OCI-LY7 (cell line): ENCODE measurements around the gene TMIGD2. TPM values are rescaled to one million over a fixed set of nuclear protein-coding genes. Genes with fewer than 3 reads are reported as not detected.

Experiments
- BruUV-seq: library from RNA; stranded (reverse); fragments of 400-500 nt; replicated peaks from 2 replicates; lab custom pipeline; 2021; lab: Mats Ljungman, UMichigan
- CTCF ChIA-PET: fragments of 300-600 bp; sonication (Branson Sonifier 250); formaldehyde crosslinking; loops from one replicate; lab custom pipeline; 2022; ENCODE audit warnings: antibody characterized with exemption; ENCODE audit not compliant: unreplicated experiment; lab: Charles Lee
- POLR2A ChIA-PET: fragments of 300-600 bp; sonication (Branson Sonifier 250); formaldehyde crosslinking; loops from one replicate; lab custom pipeline; 2022; ENCODE audit warnings: antibody characterized with exemption; lab: Charles Lee
- DNase-seq: peaks from one replicate; pipeline ENCODE4 v3.0.0-alpha.2; 2015; ENCODE audit warnings: low spot score
- H2AFZ ChIP-seq: fragments of 200-600 bp; sonication (generic), shearing (Covaris generic); 2 replicates; pipeline ENCODE4 v1.6.1; 2014; ENCODE audit warnings: mild to moderate bottlenecking, antibody characterized with exemption, low read length, moderate library complexity
- H3K27ac ChIP-seq: fragments of 200-600 bp; sonication (generic); 2 replicates; pipeline ENCODE4 v1.5.1; 2014; ENCODE audit warnings: mixed run types, low read depth, mild to moderate bottlenecking, moderate library complexity, low read length, inconsistent platforms; ENCODE audit not compliant: poor library complexity, severe bottlenecking
- H3K36me3 ChIP-seq: fragments of 200-600 bp; sonication (generic); 2 replicates; pipeline ENCODE4 v1.6.1; 2014; ENCODE audit warnings: mild to moderate bottlenecking, antibody characterized with exemption, low read length, moderate library complexity, mixed read lengths; ENCODE audit not compliant: insufficient read depth
- H3K4me1 ChIP-seq: fragments of 200-600 bp; sonication (generic); 2 replicates; pipeline ENCODE4 v1.5.1; 2014; ENCODE audit warnings: mild to moderate bottlenecking, low read length; ENCODE audit not compliant: insufficient read depth, poor library complexity, severe bottlenecking
- H3K4me2 ChIP-seq: fragments of 200-600 bp; sonication (generic); 2 replicates; pipeline ENCODE4 v1.6.1; 2014; ENCODE audit warnings: mild to moderate bottlenecking, low read length
- H3K4me3 ChIP-seq: fragments of 200-600 bp; sonication (generic); 2 replicates; pipeline ENCODE4 v1.5.1; 2014; ENCODE audit warnings: mild to moderate bottlenecking, low read depth, low read length; ENCODE audit not compliant: poor library complexity, severe bottlenecking
- H3K79me2 ChIP-seq: fragments of 200-600 bp; sonication (generic); 2 replicates; pipeline ENCODE4 v1.6.1; 2016; ENCODE audit warnings: low read depth, mild to moderate bottlenecking, low read length, moderate library complexity, mixed read lengths; ENCODE audit not compliant: insufficient read depth
- H3K9me2 ChIP-seq: fragments of 200-600 bp; sonication (generic); 2 replicates; pipeline ENCODE4 v1.6.1; 2016; ENCODE audit warnings: mild to moderate bottlenecking, low read length, mixed read lengths; ENCODE audit not compliant: insufficient read depth
- H3K9me3 ChIP-seq: fragments of 200-600 bp; sonication (generic); 2 replicates; pipeline ENCODE4 v1.6.1; 2014; ENCODE audit warnings: mild to moderate bottlenecking, mixed run types, low read length, mixed read lengths
- H4K20me1 ChIP-seq: fragments of 200-600 bp; sonication (generic); 2 replicates; pipeline ENCODE4 v1.6.1; 2014; ENCODE audit warnings: mild to moderate bottlenecking, antibody characterized with exemption, low read length, moderate library complexity, mixed read lengths; ENCODE audit not compliant: insufficient read depth
- EZH2phosphoT487 ChIP-seq: fragments of 200-600 bp; sonication (generic); IDR thresholded peaks from 2 replicates; pipeline ENCODE4 v1.6.1; 2018; ENCODE audit warnings: low read depth, borderline replicate concordance, mild to moderate bottlenecking, mixed run types, antibody characterized with exemption, low read length, moderate library complexity, mixed read lengths
- intact Hi-C: fragments of 100-400 bp; cut with micrococcal nuclease; formaldehyde crosslinking; loops from one replicate; pipeline ENCODE4 v1.10.0; 2022; ENCODE audit not compliant: unreplicated experiment
- total RNA-seq, 2 experiments: library from RNA; depleted of rRNA in 1 of 2; stranded (reverse); fragments of >200 nt in 1 of 2; shearing (Covaris generic) in 1 of 2; gene quantifications; 2 replicates each; pipeline ENCODE4 v1.2.3, GENCODE V29; 2014 to 2022
- TF ChIP-seq, protein P1 (sequence below): fragments of 200-600 bp; sonication (generic); conservative IDR thresholded peaks from 2 replicates; pipeline ENCODE4 v1.5.1; 2014; ENCODE audit warnings: mild to moderate bottlenecking, antibody characterized with exemption, low read length, moderate library complexity, mixed read lengths

TMIGD2 gene
- total RNA-seq, 2 experiments from 2014 or later: 0.44 to 2.7 TPM

DNA sequence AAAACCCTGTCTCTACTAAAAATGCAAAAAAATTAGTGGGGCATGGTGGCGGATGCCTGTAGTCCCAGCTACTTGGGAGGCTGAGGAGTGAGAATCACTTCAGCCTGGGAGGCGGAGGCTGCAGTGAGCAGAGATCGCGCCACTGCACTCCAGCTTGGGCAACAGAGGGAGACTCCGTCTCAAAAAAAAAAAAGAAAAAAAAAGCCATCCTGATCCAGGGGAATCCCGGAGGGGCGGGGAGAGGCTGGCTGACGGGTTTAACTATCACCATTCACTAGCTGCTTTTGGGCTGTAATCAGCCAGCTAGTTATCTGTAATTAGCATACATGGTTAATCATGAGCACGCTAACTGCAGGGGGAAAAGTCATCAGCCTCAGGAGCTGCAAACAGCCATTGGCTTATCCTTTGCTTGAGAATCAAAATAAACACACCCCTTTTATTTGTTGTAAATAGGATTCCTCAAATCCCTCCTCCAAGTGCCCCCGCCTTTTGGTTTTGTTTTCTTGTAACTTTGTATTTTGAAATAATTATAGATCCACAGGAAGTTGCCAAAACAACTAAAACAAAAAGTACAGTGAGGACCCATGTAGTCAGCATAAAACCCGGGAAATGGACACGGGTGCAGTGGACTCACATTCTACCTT is 11.8 kb upstream of the TMIGD2 start:
- Histone ChIP-seq H3K79me2 (no peaks in the 10 kb centered on the region), H3K4me2 (no peak overlapping the region), H3K4me3 (no peak overlapping the region), H3K9me2 (no peaks in the 10 kb centered on the region), H2AFZ (no peak overlapping the region), H3K27ac (no peak overlapping the region), H3K36me3 (no peaks in the 10 kb centered on the region), H3K9me3 (no peaks in the 10 kb centered on the region), H3K4me1 (no peaks in the 10 kb centered on the region), H4K20me1 (no peaks in the 10 kb centered on the region)
- TF ChIP-seq, protein P1, sequence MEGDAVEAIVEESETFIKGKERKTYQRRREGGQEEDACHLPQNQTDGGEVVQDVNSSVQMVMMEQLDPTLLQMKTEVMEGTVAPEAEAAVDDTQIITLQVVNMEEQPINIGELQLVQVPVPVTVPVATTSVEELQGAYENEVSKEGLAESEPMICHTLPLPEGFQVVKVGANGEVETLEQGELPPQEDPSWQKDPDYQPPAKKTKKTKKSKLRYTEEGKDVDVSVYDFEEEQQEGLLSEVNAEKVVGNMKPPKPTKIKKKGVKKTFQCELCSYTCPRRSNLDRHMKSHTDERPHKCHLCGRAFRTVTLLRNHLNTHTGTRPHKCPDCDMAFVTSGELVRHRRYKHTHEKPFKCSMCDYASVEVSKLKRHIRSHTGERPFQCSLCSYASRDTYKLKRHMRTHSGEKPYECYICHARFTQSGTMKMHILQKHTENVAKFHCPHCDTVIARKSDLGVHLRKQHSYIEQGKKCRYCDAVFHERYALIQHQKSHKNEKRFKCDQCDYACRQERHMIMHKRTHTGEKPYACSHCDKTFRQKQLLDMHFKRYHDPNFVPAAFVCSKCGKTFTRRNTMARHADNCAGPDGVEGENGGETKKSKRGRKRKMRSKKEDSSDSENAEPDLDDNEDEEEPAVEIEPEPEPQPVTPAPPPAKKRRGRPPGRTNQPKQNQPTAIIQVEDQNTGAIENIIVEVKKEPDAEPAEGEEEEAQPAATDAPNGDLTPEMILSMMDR: no peak
- TF ChIP-seq EZH2phosphoT487: no peak
- CTCF ChIA-PET: no interaction called here
- BruUV-seq: no TSS peak
- intact Hi-C loops: no loop called here
- no peak for DNase-seq
- POLR2A ChIA-PET: interaction anchor here (0.7 kb wide), 2 partner anchors 18 to 29 kb away, joined by 3 read pairs; no protein-coding TSS in a partner anchor

- POLR2A ChIA-PET: no interaction called here
Observed at GRCh38 chr19:4310247-4311121, 8.3 kb upstream of the TMIGD2 start.

More at GRCh38 chr19:4310247-4311121, 8.3 kb upstream of the TMIGD2 start:
- H3K4me2 ChIP-seq: no peak overlapping the region
- no peaks in the 10 kb centered on the region for H3K9me2 ChIP-seq
- no peaks in the 10 kb centered on the region for H3K79me2 ChIP-seq
- H3K36me3 ChIP-seq: 0 out of 2 replicates have a peak, but pooled peaks cover 4% of the 10 kb centered on the region
- H3K4me1 ChIP-seq: no peaks in the 10 kb centered on the region
- H3K9me3 ChIP-seq: no peaks in the 10 kb centered on the region
- no peaks in the 10 kb centered on the region for H4K20me1 ChIP-seq
- intact Hi-C loops: no loop called here
- H3K27ac ChIP-seq: no peak overlapping the region
- no TSS peak for BruUV-seq
- peak; percentile 67 for DNase-seq
- no peak overlapping the region for H3K4me3 ChIP-seq
- H2AFZ ChIP-seq: no peak overlapping the region
- CTCF ChIA-PET: no interaction called here
- TF ChIP-seq EZH2phosphoT487: no peak
- TF ChIP-seq, protein P1: no peak
